Stomach (tissue), 4 donors: ENCODE results near the gene GGACT.

Experiments used
- CTCF ChIP-seq, 7 experiments: fragments of 450-650 bp in 4 of 7; fragments of 200-600 bp in 3 of 7; sonication (generic) in 3 of 7; IDR thresholded peaks; one replicate each; pipeline ENCODE4 v1.5.1; 2016 to 2019; ENCODE audit warnings: antibody characterized with exemption in 7 of 7, control low read depth in 2 of 7, mild to moderate bottlenecking in 1 of 7
- POLR2A ChIP-seq, 4 donors: fragments of 450-650 bp; IDR thresholded peaks; one replicate each; pipeline ENCODE4 v1.6.1; 2016; ENCODE audit warnings: antibody characterized with exemption in 4 of 4, control low read depth in 2 of 4, mild to moderate bottlenecking in 1 of 4, moderate library complexity in 1 of 4
- POLR2AphosphoS5 ChIP-seq, 3 donors: sonication (generic); formaldehyde crosslinking; IDR thresholded peaks; one replicate each; pipeline ENCODE4 v1.6.1; 2016; ENCODE audit warnings: antibody characterized with exemption in 3 of 3

GRCh38 chr13:100534911-100535310 lies 53.7 kb downstream of the GGACT start:
- TF ChIP-seq POLR2A (IDR thresholded peaks at IDR 0.05) (no peak), CTCF (IDR thresholded peaks at IDR 0.05) (no peak), POLR2AphosphoS5 (IDR thresholded peaks at IDR 0.05) (no peak)
